ENCODE results near the gene KCNA2.

The KCNA2 gene

GRCh38 chr1:110566836-110567235 is 39.3 kb downstream of the KCNA2 start:
- no peak for DNase-seq (ENCODE audit: low read depth)

GRCh38 chr1:110565565-110565964 is 40.6 kb downstream of the KCNA2 start:
- no peak for DNase-seq (ENCODE audit: low read depth)

DNA sequence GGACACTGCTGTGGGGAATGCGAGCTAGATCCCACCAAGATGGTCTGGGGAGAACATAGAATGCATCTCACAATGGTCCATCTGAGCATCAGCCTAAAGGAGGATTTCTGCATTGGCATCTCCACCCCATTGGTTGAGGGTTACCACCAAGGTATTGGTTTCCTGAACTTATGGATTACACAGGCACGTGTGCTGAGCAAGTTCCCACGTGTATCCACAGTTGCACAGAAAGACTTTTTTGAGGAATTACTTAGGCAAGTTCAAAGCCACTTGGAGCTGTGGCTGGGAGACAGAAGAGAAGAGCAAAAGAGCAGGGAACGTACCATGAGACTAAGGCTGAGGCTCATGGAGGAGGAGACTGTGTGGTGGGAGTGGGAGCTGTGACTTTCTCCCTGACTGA is 43.1 kb downstream of the KCNA2 start:
- no peak for DNase-seq (ENCODE audit: low read depth)

DNA sequence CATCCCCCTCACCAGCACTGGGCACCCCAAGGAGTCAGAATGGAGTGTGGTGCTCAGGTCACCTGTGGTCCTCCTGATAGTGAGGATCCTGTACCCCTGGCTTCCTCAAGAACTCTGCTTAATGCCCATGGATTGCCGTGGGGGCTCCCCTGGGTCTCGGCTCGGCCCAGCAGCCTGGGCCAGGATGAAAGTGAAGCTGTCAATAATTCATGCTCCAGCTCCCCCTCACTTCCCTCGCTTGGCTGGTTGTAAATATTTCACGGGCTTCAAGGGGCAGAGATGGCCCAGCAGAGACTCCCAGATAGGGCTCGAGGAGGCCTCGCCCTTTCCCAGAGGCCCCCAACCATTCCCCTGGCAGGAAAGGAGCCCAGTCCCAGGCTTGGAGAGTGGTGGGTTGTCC is 44.6 kb downstream of the KCNA2 start:
- no peak for DNase-seq (ENCODE audit: low read depth)

DNA sequence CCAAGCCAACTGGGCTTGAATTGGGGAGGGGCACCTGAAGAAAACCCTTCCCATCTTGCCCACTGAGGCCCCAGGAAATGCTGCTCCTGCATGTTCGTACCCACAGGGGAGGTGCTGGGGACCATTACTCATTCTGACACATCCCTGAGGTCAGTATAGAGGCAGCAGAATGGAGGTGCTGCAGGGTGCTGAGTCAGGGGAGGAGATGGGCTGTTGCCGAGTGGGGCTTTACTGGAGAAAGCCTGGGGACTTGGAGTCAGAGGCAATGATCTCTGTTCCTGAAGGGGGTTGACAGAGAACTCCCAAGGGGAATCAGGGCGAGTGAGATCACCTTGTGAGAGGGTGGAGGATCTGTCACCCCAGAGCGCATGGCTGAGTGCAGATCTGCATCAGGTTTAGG is 47.0 kb downstream of the KCNA2 start:
- no peak for DNase-seq (ENCODE audit: low read depth)

DNA sequence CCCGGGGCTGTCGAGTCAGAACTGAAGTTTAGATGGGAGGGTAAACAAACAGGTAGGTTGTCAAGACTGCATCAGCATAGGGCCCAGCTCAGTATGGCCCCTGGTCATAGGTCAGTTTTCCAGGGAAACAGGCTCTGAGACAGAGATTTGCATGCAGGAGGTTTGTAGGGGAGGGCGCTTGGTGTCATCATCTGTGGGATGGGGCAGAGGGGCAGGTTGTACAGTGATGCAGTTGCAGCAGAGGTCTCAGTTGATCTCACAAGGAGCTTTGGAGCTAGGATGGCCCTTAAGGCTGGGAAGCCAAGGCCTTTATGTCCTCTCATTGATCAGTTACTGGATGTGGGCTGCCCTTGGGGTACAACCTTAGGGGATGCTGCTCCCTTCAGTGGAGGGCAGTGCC is 48.7 kb downstream of the KCNA2 start:
- no peak for DNase-seq (ENCODE audit: low read depth)

GRCh38 chr1:110556471-110556807 is 49.7 kb downstream of the KCNA2 start:
- no peak for DNase-seq (ENCODE audit: low read depth)

- no peak for DNase-seq (ENCODE audit: low read depth)
These were observed 50.2 kb downstream of the KCNA2 start for GRCh38 chr1:110555807-110556470.

DNA sequence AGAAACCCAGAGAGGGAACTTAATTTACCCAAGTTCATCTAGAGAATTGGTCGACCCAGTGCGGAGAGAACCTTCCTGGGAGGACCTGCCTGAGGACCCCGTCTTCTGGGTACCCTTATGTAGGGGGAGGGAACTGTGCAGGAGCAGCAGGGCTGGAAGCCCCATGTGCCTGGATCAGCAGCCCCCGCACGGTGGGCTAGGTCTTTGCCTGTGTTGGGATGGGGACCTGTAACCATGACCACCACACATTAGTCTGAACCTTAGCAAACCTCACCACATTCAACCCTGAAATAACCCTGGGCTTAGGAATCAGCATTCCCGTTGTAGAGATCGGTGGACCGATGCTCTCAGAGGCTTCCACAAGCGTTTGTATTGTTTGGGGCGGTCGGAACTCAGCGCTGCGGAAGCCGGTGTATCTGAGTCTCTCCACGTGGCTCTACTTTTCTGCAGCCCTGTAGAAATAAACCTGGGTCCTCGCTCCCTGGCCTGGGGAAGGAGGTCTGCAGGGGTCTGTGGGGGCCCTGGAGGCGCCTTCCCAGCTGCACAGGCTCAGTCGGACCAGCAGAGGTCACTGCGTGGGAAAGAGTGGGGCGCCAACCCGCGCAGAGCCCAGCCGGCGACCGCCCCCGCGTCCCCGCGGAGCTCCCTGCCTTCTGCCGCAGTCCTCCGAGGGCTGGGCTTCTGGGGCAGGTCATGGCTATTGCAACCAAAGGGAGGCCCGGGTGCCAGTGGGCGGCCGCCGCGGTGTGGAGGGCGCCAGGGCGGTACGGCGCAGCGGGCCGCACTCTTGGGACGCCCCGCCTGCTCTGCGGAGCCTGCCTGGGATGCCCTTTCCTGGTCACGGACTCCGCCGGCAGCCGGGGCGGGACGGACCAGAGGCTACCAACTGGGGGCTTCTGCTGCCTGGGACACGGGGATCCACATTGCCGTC is 51.0 kb downstream of the KCNA2 start:
- DNase-seq (ENCODE audit: low read depth) = no peak

GRCh38 chr1:110551278-110551809 is 54.8 kb downstream of the KCNA2 start:
- DNase-seq (ENCODE audit: low read depth) = no peak

GRCh38 chr1:110549831-110550230 is 56.3 kb downstream of the KCNA2 start:
- no peak for DNase-seq (ENCODE audit: low read depth)

GRCh38 chr1:110548381-110548780 is 57.8 kb downstream of the KCNA2 start:
- no peak for DNase-seq (ENCODE audit: low read depth)

- no peak for DNase-seq (ENCODE audit: low read depth)
These were observed 59.1 kb downstream of the KCNA2 start for GRCh38 chr1:110547017-110547416.

DNA sequence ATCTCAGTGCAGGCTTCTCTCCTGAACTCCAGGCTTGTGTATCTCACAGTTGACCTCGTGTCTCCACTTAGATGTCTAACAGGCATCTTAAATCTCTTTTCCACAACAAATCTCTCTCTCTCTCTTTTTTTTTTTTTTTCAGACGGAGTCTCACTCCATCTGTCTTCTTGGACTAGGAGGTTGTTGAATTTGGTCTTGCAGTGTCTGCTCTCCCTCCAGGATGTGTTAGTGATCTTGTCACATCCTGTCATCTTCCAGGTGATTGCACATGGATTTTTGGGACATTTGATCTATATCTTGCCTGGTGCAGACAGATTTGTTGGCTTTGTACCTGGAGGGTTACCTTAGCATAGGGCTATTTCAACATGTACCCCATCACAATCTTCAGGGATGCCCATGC is 60.7 kb downstream of the KCNA2 start:
- no peak for DNase-seq (ENCODE audit: low read depth)

- no peak for DNase-seq (ENCODE audit: low read depth)
These were observed 61.4 kb downstream of the KCNA2 start for GRCh38 chr1:110544753-110545152.

Measured in stromal cell of bone marrow (primary cell).